ENCODE measurements around the gene TFR2.

Gene TFR2

DNA sequence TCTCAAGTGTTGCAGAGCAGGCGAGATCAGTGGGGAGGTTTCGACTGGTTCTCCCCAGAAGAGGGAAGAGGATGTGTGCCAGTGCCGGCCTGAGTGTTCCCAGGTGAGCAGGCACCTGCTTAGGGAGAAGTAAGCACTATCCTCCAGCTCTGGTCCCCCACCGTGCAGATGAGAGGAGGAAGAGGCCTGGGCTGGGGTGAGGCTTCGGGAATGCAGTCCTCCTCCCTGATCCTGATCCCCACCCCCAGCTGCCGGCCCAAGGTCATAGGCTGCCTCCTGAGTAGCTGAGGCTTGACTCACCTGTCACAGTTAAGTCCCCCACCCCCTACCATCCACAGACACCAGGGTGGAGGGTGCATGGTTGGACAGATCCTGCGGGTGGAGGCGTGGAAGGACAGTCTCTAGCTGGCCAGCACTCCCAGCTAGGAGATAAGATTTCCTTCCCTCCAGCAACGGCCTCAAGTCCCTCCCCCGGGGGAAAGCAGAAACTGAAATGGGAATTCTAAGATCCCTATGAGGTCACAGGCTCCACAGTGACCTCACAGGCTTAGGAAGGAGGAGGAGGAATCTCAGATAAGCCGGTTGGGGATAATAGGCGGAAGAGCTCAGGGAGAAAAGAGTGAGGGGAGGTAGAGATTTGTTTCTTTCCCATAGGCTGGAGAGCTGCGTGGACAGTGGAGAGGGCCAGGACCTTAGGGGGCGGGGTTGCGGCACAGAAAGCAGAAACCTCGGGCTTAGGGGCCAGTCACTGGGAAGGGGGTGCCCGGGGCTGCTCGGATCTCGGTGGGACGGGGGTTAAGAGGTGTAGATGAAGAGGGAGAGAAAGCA is 56.5 kb downstream of the TFR2 start:
- DNase-seq: no peak

DNA sequence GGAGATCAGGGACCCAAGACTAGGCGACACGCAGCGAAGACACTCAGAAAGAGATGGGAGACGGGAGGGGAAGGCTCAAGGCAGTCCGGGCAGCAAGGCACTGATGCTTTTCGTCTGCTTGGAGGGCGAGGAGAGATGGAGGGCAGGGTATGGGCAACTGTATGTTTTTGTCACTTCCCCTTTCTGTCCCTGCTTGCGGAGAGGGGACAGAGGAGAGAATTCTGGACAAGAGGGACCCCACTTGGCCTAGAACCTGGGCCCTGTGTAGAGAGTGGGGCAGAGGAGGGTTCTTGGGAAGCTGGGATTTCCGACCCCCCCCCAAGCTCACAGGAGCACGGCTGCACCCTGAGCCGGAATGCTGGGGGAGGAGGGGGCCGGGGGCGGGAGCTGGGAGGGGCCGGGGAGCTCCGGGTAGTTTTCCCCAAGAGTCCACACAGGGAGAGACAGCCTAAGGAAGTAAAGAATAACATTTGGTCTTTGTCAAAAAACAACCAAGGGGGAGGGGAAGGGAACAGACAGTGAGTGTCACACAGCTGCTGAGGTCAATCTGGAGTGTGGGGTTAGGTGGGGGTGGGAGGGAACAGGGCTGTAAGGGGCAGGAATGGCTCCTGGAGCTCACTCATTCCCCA is 57.2 kb downstream of the TFR2 start:
- no peak for DNase-seq

DNA sequence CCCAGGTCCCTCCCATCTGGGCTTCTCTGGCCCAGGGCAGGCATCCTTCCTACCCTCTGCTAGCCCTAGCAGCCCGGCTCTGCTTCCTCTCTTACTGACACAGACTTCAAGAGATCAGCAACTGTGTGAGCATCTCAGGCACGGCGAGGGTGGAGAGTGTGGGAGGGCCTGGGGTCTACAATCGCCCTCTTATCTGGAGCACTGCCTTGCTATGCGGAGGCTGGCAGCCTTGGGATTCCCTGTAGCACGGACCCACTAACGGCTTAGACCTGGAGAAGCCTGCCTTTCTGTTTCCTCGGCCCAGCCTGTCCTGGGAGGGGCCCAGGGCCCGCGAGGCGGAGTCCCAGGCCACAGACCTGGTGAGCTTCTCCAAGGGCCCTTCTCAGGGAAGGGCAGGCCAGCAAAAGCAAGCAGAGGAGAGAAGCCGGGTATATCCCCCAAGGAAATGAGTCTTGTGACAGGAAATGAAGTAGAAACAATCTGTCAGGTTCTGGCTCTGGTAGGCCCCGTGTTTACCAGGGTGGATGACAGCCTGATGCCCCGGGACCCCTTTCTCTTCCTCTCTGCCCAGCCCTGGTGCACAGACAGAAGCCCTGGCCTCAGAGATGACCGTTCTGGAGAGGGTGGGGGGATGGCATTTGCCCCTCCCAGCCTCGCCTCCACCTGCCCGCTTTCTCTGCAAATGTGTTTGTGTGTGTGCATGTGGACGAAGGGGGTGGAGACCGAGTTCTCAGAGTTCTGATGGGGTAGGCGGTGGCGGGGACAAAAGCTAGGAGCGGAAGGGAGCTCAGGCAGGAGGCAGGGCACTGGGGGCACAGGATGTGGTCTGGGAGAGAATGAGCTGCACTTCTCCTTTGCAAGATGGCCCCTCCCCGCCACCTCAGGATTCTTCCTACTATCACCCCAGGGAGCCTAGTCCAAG is 58.0 kb downstream of the TFR2 start:
- DNase-seq: peak; percentile 85

DNA sequence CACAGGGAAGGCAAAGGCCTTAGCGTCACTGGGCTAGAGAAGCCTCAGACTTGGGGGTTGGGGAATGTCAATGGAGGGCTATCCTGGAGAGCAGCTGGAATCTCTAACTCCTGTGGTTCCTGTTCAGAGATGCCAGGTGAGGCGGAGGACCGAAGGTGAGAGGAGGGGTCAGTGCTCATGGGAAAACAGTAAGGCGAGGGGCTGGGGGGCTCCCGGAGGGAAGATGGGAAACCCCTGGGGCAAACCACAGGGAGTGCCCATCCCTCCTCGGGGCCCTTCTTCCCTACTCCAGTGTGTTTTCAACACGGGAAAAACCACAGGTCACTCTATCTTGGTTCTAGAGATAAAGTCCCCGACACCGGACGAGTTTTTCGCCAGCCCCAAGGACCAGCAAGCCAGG is 58.7 kb downstream of the TFR2 start:
- no peak for DNase-seq

DNA sequence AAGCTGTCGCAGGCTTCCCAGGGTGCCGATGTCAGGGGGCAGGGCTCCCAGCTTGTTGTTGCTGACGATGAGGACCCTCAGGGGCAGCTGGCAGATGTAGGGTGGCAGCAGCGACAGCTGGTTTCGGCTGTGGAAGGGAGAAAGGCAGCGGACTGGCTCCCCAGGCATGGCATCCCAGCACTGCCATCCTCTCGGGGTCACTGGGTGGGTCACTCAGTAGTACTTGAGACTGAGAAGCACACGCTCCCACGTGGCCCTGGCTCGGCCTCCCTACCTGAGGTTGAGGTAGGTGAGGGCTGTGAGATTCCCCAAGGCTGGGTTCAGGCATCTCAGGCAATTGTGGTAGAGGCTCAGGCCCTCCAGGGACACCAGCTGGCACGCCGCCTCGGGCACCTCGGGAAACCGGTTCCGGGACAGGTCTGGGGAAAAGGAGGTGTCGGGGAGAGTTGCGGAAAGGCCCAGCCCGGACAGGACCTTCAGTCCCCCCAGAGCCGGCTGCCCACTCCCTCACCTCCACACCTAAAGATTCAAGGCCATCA is 59.2 kb downstream of the TFR2 start:
- DNase-seq: no peak

DNA sequence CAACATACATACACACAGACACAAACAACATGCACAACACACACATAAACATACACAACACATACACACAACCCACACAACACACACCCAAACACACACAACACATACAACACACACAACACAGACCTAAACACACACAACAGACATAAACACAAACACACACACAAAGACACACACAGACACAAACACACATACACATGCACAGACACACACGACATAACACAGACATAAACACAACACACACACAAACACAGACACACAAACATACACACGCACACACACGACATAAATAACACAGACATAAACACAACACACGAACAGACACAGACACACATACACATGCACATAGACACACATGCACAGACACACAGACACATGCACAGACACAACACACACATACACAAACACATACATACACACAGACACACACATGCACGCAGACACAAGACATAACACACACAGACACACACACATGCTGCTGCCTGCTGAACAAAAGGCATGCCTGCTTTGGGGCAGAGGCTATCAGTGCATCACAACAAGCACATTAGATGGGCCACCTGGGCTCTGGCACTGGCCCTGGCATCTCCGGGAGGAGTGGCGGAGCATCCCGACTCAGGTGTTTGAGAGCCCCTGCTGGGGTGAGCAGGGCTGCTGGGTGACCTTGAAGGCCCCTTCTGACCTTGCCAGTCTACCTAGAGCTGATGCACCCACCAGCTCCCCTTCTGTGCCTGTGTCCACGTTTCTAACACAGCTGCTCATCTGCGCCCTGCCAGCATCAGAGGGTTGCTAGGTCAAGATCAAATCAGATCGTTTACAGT is 60.7 kb downstream of the TFR2 start:
- no peak for DNase-seq

DNA sequence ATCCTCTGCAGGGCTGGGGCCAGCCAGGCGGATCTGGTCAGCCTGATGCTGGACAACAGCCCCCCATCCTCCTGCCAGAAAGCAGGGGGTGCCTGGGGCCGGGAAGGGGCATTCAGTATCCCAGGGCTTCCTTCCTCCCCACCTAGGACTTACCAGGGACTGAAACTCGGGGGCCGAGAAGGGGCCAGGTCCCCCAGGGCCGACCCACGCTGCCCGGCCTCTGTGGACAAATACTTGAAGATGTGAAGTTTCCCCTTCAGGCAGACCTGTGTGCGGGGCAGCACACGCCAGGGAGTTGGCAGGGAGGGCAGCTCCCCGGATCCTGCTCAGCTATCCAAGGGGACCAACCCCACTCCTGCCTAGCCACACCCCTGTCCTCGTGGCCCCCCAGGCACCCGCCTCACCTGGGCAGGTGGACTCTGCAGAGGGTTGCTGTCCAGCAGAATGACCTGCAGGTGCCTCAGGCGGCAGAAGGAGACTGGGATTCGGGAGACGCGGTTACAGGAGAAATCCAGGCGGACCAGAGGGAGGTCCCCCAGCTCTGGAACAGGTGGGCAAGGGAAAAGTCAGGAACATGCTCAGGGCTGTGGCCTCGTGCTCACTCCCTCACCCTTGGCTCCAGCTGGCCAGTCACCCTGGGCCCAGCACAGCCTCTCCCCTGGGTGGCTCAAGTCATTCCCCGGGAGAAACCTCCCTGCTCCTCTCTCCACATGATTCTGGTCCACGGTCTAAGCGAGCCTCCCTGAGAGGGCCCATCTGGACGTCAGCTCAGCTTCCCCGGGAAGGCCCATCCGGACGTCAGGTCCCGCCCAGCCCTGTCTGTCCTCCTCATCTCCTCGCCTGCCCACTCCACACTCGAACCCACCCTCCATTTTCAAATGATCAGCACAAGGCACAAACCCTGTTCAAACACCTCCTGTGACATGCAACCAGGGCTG is 62.8 kb downstream of the TFR2 start:
- no peak for DNase-seq

DNA sequence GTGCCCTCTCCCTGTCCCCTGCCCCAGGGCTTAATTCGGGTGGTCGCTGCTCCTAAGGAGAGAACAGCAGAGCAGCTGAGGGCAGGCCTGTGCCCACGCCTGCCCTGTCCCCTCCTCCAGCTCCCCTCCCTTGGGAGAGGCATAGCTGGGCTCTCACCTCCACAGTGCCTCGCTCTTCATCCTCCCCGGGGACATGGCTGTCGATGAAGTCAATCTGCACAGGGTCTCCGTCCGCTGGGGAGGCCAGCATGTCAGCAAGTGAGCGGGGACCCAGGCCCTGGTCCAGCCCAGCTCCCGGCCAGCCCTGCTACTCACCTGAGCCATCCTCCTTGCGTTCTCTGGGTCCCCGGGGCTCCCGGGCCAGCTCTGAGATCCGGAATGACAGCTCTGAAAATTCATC is 63.8 kb downstream of the TFR2 start:
- no peak for DNase-seq

DNA sequence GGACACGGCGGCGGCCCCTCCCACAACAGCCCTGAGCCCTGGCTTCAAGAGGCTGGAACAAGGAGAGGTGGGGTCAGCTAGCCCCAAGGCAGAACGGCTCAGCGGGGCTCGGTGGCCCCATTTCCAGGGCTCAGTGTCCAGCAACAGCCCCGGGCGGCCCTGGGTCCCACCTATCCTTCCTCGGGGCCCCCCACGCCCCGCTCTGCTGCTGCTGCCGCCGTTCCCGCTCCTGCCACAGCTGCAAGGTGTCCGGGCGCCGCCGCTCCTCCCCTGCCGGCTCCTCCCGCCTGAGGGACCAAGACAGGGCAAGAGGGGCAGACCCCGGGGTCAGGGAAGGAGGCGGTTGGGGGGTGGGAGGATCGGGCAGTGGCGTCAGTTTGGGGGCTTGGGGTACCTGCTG is 64.2 kb downstream of the TFR2 start:
- no peak for DNase-seq

DNA sequence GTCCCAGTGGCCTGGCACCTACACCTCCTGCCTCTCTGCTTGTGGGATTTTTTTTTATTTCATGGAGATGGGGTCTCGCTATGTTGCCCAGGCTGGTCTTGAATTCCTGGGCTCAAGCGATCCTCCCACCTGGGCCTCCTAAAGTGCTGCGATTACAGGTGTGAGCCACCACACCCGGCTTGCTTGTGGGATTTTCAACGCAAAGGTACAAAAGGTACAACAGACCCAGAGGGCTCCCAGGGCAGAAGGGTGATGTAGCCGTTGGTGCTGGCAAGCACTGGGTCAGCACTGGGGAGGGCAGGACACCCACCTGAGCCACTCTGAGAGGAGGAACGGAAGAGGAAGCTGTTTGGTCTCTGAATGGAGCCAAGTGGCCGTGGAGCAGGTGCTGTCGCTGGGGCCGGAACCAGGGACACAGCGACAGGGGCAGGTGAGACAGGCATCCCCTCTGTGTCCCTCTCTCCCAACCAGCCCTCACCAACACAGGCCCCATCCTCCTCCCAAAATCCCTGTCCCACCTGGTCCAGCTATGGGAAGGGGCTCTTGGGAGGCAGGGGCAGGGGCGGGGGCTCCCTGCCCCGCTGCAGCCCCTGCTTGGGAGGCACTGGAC is 64.9 kb downstream of the TFR2 start:
- DNase-seq: no peak

DNA sequence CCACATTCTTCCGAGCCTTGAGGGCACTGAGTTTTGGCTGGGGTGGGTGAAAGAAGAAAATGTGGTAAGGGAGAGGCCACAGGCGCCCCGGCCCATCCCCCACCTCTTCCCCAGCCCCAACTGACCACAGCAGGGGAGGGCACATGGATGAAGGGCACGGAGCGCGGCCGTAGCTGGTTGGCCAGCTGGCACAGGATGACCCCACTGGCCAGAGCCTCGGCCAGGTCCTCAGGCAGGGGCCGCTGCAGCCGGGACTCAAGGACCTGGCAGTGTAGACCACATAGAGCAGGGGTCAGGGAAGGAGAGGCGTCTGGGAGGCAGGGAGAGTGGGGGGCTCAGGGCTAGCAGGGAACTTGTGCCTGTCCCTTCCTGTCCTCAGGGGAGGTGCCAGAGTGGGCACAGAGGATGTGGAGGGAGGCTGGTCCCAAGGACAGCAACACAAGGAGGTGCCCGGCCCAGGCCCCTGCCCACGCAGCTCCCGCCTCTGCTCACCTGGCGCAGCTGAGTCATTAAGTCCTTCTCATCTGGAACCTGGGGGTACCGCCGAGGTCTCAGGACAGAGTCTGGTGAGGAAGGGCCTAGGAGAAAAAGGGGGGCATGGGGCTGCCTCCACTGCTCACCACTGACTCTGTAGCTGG is 65.5 kb downstream of the TFR2 start:
- no peak for DNase-seq

DNA sequence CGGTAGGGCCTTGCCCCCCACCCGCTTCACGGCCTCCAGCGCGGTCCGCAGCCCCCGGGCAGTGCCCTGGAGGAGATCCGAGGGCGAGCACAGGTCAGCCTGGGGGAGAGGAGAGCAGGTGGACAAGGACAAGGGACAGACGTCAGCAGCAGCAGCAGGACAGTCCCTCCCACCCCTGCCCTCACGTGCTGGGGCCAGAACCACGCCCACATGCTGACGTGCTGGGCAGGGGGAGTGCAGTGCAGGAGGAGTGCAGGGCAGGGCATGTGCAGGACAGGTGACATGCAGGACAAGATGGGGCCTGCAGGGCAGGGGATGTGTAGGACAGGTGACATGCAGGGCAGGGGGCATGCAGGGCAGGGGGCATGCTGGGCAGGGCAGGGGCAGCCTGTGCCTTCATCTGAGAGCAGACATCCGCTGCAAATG is 66.1 kb downstream of the TFR2 start:
- no peak for DNase-seq

DNA sequence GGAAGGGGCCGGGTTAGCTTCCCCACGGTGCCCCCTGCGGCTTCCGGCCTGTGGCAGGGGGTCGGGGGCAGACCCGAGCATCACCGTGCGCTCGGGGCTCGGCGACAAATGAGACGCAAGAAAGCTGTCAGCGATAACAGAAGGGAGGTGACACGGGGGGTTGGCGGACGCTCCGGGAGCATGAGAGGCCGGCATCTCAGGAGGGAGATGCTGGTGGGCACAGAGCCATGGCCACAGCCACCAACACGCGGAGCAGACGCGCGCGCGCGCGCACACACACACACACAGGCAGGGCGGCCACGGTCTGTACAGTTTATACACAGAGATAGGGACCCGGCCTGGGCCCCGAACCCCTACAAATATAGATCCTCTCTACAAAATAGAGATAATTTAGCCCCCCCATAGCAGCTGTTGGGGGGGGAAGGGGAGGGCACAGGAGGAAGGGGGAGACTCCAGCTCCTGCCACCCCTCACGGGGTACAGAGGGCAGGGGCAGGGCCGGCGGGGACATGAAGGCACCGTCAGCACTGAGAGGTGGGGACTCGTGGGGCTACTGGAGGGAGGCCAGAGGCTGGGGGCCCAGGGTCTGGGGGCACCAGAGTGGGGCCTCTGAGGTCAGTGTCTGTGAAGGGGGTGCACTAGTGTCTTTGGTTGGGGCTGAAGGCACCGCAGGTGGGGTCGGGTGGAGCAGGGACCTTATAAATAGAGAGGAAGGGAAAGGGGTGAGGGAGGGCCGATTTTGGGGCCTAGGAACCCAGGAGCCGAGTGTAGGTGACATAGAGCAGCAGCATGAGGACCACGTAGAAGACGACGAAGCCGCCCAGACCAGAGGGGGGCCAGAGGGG is 66.8 kb downstream of the TFR2 start:
- no peak for DNase-seq

DNA sequence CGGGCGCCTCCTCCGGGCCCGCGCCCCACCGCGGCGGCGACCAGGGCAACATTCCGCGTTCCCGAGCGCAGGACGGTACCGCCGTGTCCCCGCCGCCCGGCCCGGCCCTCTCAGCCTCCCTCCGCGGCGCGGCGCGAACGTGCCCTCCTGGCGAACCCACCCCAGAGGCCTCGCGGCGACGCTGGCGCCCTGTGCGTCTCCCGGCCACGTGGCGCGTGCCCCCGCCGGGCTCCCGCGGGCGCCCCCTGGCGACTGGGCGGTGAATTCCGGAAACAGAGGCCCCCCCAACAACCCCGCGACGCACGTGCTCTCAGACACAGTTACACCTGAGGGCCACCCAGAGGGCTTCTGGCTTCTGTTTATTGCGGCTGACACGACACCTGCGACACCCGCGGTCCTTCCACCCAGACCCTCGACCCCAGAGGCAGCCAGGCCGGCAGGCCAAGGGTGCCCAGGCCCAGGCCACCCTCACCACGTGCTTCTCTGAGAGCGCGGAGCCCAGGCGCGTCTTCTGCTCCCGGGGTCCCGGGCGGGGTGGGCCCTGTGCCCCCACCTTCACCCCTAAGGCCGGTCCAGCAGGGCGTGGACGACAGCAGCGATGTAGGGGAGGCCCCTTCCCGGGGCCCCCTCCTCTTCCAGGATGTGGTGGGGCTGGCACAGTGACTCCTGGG is 67.5 kb downstream of the TFR2 start, which contains the start of gene SAP25:
SAP25 (minus strand) TSS at position 210 of the 671 bp plus-strand sequence; CDS start at position 52, 158 bp downstream.
- no peak for DNase-seq

DNA sequence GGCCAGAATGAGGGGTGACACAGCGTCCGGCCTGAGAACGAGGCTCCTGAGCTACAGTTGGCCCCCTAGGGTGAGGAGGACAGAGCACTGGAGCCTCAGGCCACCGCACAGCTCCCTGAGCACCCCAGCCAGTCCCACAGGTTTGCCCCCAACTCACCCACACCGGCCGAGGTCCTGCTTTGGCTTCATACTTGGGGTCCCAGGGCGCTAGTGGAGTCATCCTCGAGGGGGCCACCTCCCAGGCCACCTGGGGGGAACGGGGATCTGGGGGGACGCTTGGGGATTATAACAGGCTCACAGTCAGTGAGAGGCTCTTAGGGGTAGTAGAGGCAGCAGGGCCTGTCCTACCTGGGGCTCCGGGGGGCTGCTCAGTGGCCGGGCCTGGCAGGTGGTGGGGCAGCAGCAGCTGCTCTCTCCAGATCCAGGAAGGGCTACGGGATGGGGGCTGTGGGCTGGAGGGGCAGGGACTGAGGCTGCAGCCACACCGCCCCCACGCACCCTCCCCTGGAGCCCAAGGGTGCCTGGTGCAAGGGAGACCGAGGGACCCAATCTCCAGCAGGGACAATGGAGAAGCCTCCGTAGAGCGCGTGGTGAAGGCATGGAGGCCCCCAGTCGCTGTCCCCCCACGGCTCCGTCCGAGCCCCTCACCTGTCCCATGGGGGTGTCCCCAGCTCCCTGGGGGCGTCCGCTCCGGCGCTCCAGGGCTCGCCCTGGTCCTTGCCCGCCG is 68.2 kb downstream of the TFR2 start:
- DNase-seq: no peak

DNA sequence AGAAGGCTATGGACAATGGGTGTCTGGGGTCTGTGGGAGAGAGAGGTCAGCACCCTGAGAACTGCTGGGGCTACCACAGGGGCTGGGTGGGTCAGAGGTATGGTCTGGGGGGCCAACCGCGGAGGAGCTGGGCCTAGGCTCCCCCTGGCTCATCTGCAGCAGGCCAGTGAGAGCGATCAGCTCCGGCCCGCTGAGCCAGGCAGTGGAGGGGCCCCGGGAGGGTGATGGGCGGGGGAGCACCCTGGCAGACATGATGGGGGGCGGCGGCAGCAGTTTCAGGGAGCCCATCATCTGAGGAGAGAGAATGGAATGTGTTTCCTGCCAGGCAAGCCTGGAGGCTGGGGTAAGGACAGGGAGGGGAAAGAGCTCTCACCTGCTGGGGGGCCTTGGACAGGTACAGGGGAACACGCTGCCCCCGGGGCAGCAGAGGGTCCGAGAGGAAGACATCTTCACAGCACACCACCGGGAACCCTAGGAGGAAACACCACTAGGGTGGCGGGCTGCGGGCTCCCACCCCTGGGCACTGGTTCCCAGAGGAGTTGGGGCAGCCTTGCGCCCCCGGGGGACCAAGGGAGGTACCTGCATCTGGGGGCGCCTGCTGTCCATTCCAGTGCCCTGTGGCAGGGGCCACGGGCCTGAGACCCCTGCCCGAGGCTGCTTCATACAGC is 68.9 kb downstream of the TFR2 start:
- no peak for DNase-seq

DNA sequence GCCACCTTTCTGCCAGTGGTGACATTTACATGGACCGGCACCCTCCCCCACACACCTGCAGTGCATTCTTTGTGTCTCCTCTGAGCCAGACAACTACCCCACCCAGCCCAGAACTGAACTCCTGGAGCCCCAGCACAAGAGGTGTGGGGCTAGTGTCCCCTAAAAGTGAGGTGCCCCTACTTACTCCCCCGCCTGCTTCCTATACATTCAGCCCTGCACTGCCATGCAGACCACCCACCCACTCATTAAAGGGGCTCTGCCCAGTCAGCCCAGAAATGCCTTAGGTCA is 69.6 kb downstream of the TFR2 start:
- no peak for DNase-seq
